Measurements from ENCODE around the gene WDR93. TPM values are rescaled to one million over a fixed set of nuclear protein-coding genes. Genes with fewer than 3 reads are reported as not detected.

WDR93 gene
- total and polyA plus RNA-seq, 2 donors from 2014 or later, result 1.2 to 2.5 TPM

DNA sequence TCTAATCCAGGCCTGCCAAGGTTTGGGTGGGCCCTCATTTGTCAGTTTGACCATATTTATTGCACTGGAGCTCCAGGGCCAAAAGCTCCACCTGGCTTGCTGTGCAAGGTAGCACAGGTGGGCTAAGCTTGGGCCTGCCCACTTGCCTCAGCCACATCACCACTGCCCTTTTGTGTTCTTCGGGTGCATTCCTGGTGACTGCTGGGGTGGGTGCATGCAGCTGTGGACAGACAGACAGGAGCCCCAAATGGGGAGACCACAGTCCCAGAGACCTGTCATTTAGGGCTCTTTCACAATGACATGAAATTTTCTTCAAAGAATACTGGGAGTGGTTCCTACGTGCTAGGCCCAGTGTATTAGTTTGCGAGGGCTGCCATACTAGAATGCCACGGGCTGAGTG is 88.2 kb downstream of the WDR93 start:
- no peak for FAIRE-seq
- H3K9me3 ChIP-seq (ENCODE audit: control insufficient read depth in 2 of 3, insufficient read depth in 1 of 3, low read length in 3 of 3), result no peaks in the 10 kb centered on the region
- H3K4me3 ChIP-seq (ENCODE audit: low read length in 3 of 3), result no peak overlapping the region
- TF ChIP-seq, protein P1, sequence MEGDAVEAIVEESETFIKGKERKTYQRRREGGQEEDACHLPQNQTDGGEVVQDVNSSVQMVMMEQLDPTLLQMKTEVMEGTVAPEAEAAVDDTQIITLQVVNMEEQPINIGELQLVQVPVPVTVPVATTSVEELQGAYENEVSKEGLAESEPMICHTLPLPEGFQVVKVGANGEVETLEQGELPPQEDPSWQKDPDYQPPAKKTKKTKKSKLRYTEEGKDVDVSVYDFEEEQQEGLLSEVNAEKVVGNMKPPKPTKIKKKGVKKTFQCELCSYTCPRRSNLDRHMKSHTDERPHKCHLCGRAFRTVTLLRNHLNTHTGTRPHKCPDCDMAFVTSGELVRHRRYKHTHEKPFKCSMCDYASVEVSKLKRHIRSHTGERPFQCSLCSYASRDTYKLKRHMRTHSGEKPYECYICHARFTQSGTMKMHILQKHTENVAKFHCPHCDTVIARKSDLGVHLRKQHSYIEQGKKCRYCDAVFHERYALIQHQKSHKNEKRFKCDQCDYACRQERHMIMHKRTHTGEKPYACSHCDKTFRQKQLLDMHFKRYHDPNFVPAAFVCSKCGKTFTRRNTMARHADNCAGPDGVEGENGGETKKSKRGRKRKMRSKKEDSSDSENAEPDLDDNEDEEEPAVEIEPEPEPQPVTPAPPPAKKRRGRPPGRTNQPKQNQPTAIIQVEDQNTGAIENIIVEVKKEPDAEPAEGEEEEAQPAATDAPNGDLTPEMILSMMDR (IDR thresholded peaks at IDR 0.05; ENCODE audit: borderline replicate concordance, extremely low read depth, insufficient read depth), result no peak
- DNase-seq, result peak in 1 of 5 donors; percentile 39
- H3K9ac ChIP-seq (ENCODE audit: low read length in 3 of 3), result no peak overlapping the region
- peaks cover 0 to 5% (median 0%) of the 10 kb centered on the region in 3 donors for H3K4me1 ChIP-seq (ENCODE audit: control insufficient read depth in 2 of 3, insufficient read depth in 2 of 3, low read depth in 1 of 3, low read length in 3 of 3)
- H3K27me3 ChIP-seq (ENCODE audit: control insufficient read depth, insufficient read depth, low read length), result no peaks in the 10 kb centered on the region
- intact Hi-C loops (cut with DNase I), result no loop called here
- H3K36me3 ChIP-seq (ENCODE audit: control insufficient read depth in 2 of 3, insufficient read depth in 3 of 3, low read length in 3 of 3), result no peaks in the 10 kb centered on the region
- H3K27ac ChIP-seq (ENCODE audit: low read depth in 2 of 2, low read length in 2 of 2), result no peak overlapping the region

DNA sequence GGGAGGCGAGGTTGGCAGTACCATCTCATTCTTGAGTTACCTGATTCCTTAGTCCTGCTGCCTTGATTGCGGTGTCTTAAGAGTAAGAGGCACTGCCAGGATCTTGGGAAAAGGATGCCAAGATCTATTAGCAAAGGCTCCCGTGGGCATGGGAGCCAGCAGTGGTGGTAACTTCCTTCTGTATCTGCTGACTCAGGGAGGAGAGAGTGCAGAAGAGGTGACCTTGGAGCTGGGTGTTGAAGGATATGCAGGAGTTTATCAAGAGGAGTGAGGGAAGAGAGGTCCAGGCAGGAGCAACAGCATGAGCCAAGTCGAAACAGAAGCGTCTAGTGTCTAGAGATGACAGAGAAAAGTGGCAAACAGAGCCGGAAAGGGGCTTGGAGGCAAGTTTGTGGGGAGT is 90.0 kb downstream of the WDR93 start:
- Histone ChIP-seq H3K4me1 (ENCODE audit: control insufficient read depth in 2 of 3, insufficient read depth in 2 of 3, low read depth in 1 of 3, low read length in 3 of 3) (peaks cover 0 to 5% (median 0%) of the 10 kb centered on the region in 3 donors), H3K4me3 (ENCODE audit: low read length in 3 of 3) (no peak overlapping the region), H3K9me3 (ENCODE audit: control insufficient read depth in 2 of 3, insufficient read depth in 1 of 3, low read length in 3 of 3) (no peaks in the 10 kb centered on the region), H3K27ac (ENCODE audit: low read depth in 2 of 2, low read length in 2 of 2) (no peak overlapping the region), H3K27me3 (ENCODE audit: control insufficient read depth, insufficient read depth, low read length) (no peaks in the 10 kb centered on the region), H3K9ac (ENCODE audit: low read length in 3 of 3) (no peak overlapping the region), H3K36me3 (ENCODE audit: control insufficient read depth in 2 of 3, insufficient read depth in 3 of 3, low read length in 3 of 3) (peaks cover 0 to 4% (median 0%) of the 10 kb centered on the region in 3 donors)
- TF ChIP-seq, protein P1 (IDR thresholded peaks at IDR 0.05; ENCODE audit: borderline replicate concordance, extremely low read depth, insufficient read depth), result no peak
- no peak for FAIRE-seq
- DNase-seq, result no peak
- intact Hi-C loops (cut with DNase I), result no loop called here

DNA sequence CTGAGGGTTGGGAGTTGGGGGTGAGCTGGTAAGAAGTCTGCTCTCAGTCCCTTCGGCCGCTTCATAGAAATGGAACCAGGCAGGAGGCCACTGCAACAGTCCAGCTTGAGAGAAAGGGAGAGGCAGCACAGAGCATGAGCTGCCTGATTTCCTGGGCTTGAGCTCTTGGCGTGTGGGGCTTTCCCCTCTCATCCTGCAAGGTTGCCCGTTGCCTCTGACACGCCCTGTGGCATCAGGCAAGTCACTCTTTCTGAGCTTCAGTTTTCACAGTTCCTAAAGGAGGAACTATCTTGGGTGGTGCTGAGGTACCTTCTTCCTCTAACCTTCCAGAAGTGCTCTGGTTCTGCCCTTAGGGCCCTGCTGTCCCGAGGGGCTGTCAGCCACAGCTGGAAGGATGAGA is 90.4 kb downstream of the WDR93 start:
- no peak overlapping the region for H3K9ac ChIP-seq (ENCODE audit: low read length in 3 of 3)
- no peak overlapping the region for H3K27ac ChIP-seq (ENCODE audit: low read depth in 2 of 2, low read length in 2 of 2)
- peaks cover 0 to 3% (median 0%) of the 10 kb centered on the region in 3 donors for H3K4me1 ChIP-seq (ENCODE audit: control insufficient read depth in 2 of 3, insufficient read depth in 2 of 3, low read depth in 1 of 3, low read length in 3 of 3)
- DNase-seq (peak in 1 of 5 donors; percentile 23), FAIRE-seq (no peak)
- H3K36me3 ChIP-seq (ENCODE audit: control insufficient read depth in 2 of 3, insufficient read depth in 3 of 3, low read length in 3 of 3), result peaks cover 0 to 4% (median 0%) of the 10 kb centered on the region in 3 donors
- no peaks in the 10 kb centered on the region for H3K27me3 ChIP-seq (ENCODE audit: control insufficient read depth, insufficient read depth, low read length)
- no peaks in the 10 kb centered on the region for H3K9me3 ChIP-seq (ENCODE audit: control insufficient read depth in 2 of 3, insufficient read depth in 1 of 3, low read length in 3 of 3)
- intact Hi-C loops (cut with DNase I), result no loop called here
- H3K4me3 ChIP-seq (ENCODE audit: low read length in 3 of 3), result no peak overlapping the region
- TF ChIP-seq, protein P1 (IDR thresholded peaks at IDR 0.05; ENCODE audit: borderline replicate concordance, extremely low read depth, insufficient read depth), result no peak
